Neural cell (in vitro differentiated cells): ENCODE results near the gene TFEB. TPM values are rescaled to one million over a fixed set of nuclear protein-coding genes. Genes with fewer than 3 reads are reported as not detected.

Source experiments
- H2AFZ ChIP-seq: fragments of 200-600, 300-800 bp; sonication (generic), shearing (Covaris generic); 2 replicates; pipeline ENCODE4 v1.6.0; 2014; ENCODE audit warnings: low read depth, mild to moderate bottlenecking, antibody characterized with exemption, low read length, moderate library complexity
- H3F3A ChIP-seq: fragments of 200-600 bp; shearing (Covaris generic); 2 replicates; pipeline ENCODE4 v1.6.1; 2016; ENCODE audit warnings: mild to moderate bottlenecking, moderate library complexity, mixed read lengths, antibody characterized with exemption, low read length; ENCODE audit not compliant: insufficient read depth, poor library complexity, severe bottlenecking
- H3K27ac ChIP-seq: fragments of 200-600, 300-800 bp; sonication (generic), shearing (Covaris generic); 2 replicates; pipeline ENCODE4 v1.5.1; 2014; ENCODE audit warnings: mild to moderate bottlenecking, low read length, moderate library complexity
- H3K27me3 ChIP-seq: fragments of 300-800, 200-600 bp; sonication (generic), shearing (Covaris generic); 2 replicates; pipeline ENCODE4 v1.6.0; 2014; ENCODE audit warnings: mild to moderate bottlenecking, low read depth, low read length, moderate library complexity; ENCODE audit not compliant: insufficient read depth
- H3K36me3 ChIP-seq: fragments of 300-800, 200-600 bp; sonication (generic), shearing (Covaris generic); 2 replicates; pipeline ENCODE4 v1.5.1; 2014; ENCODE audit warnings: mild to moderate bottlenecking, antibody characterized with exemption, low read length, moderate library complexity; ENCODE audit not compliant: insufficient read depth
- H3K4me2 ChIP-seq: fragments of 300-800, 200-600 bp; sonication (generic), shearing (Covaris generic); 2 replicates; pipeline ENCODE4 v1.6.0; 2014; ENCODE audit warnings: mild to moderate bottlenecking, low read length
- H3K4me3 ChIP-seq: fragments of 300-800, 200-600 bp; sonication (generic), shearing (Covaris generic); 2 replicates; pipeline ENCODE4 v1.5.1; 2014; ENCODE audit warnings: mild to moderate bottlenecking, low read length, moderate library complexity
- H3K79me2 ChIP-seq: fragments of 200-600 bp; shearing (Covaris generic); replicated peaks from 2 replicates; pipeline ENCODE4 v1.6.0; 2014; ENCODE audit warnings: mild to moderate bottlenecking, low read length, moderate library complexity; ENCODE audit not compliant: insufficient read depth
- H3K9ac ChIP-seq: fragments of 300-800, 200-600 bp; sonication (generic), shearing (Covaris generic); 2 replicates; pipeline ENCODE4 v1.6.1; 2016; ENCODE audit warnings: mild to moderate bottlenecking, low read length, mixed read lengths
- H3K9me2 ChIP-seq: fragments of 200-600 bp; shearing (Covaris generic); 2 replicates; pipeline ENCODE4 v1.6.1; 2016; ENCODE audit warnings: mild to moderate bottlenecking, low read length, mixed read lengths; ENCODE audit not compliant: insufficient read depth
- H3K9me3 ChIP-seq: fragments of 200-600, 300-800 bp; sonication (generic), shearing (Covaris generic); 2 replicates; pipeline ENCODE4 v1.6.1; 2016; ENCODE audit warnings: mild to moderate bottlenecking, mixed run types, low read length, moderate library complexity, mixed read lengths
- H4K20me1 ChIP-seq: fragments of 200-600 bp; shearing (Covaris generic); 2 replicates; pipeline ENCODE4 v1.6.1; 2016; ENCODE audit warnings: mild to moderate bottlenecking, mixed run types; ENCODE audit not compliant: insufficient read depth
- EP300 ChIP-seq: fragments of 450-650 bp; conservative IDR thresholded peaks from 2 replicates; pipeline ENCODE4 v1.6.1; 2014; ENCODE audit warnings: antibody characterized with exemption, mild to moderate bottlenecking, moderate library complexity; ENCODE audit not compliant: poor library complexity, severe bottlenecking
- EZH2 ChIP-seq: fragments of 200-600, 300-800 bp; shearing (Covaris generic), sonication (generic); IDR thresholded peaks from 2 replicates; pipeline ENCODE4 v1.6.1; 2014; ENCODE audit warnings: antibody characterized with exemption, low read length, borderline replicate concordance, mild to moderate bottlenecking; ENCODE audit not compliant: insufficient read depth, poor library complexity, severe bottlenecking
- MXI1 ChIP-seq: fragments of 450-650 bp; conservative IDR thresholded peaks from 2 replicates; pipeline ENCODE4 v1.6.1; 2014; ENCODE audit warnings: antibody characterized with exemption, mild to moderate bottlenecking; ENCODE audit not compliant: poor library complexity, severe bottlenecking
- POLR2AphosphoS5 ChIP-seq: IDR thresholded peaks from 2 replicates; pipeline ENCODE4 v1.6.1; 2012
- RAD21 ChIP-seq: fragments of 450-650 bp; conservative IDR thresholded peaks from 2 replicates; pipeline ENCODE4 v1.6.1; 2014; ENCODE audit warnings: antibody characterized with exemption, mild to moderate bottlenecking, moderate library complexity
- SMC3 ChIP-seq: fragments of 450-650 bp; conservative IDR thresholded peaks from 2 replicates; pipeline ENCODE4 v1.6.1; 2014; ENCODE audit warnings: antibody characterized with exemption, mild to moderate bottlenecking, moderate library complexity; ENCODE audit not compliant: poor library complexity
- TAF1 ChIP-seq: IDR thresholded peaks from 2 replicates; pipeline ENCODE4 v1.6.1; 2012; ENCODE audit warnings: low read depth
- polyA plus RNA-seq: library from polyadenylated mRNA; depleted of rRNA; stranded (reverse); fragments of >200 nt; gene quantifications from 2 replicates; pipeline ENCODE4 v1.2.3, GENCODE V29; 2014
- TF ChIP-seq, protein P1 (sequence below): IDR thresholded peaks from 2 replicates; pipeline ENCODE4 v1.6.1; 2012; ENCODE audit warnings: borderline replicate concordance
- TF ChIP-seq, protein P2 (sequence below): fragments of 450-650 bp; IDR thresholded peaks from 2 replicates; pipeline ENCODE4 v1.5.1; 2014; ENCODE audit warnings: antibody characterized with exemption, mild to moderate bottlenecking, moderate library complexity; ENCODE audit not compliant: poor library complexity, severe bottlenecking

Gene TFEB
- polyA plus RNA-seq, 1 donor from 2014 or later, result 0.24 TPM

GRCh38 chr6:41713650-41714291 lies 21.6 kb downstream of the TFEB start:
- H2AFZ ChIP-seq, result no peak overlapping the region
- H3K9ac ChIP-seq, result no peak overlapping the region
- no peak overlapping the region for H3K27ac ChIP-seq

GRCh38 chr6:41713159-41713649 lies 22.2 kb downstream of the TFEB start:
- Histone ChIP-seq H3K9me2 (no peaks in the 10 kb centered on the region), H3K9ac (no peak overlapping the region), H4K20me1 (no peaks in the 10 kb centered on the region), H3K36me3 (no peaks in the 10 kb centered on the region), H3K27ac (no peak overlapping the region), H3K4me3 (no peak overlapping the region), H3F3A (no peaks in the 10 kb centered on the region), H3K27me3 (no peaks in the 10 kb centered on the region), H2AFZ (no peak overlapping the region), H3K79me2 (no peaks in the 10 kb centered on the region), H3K9me3 (no peaks in the 10 kb centered on the region), H3K4me2 (no peak overlapping the region)
- TF ChIP-seq EP300 (no peak), RAD21 (no peak), EZH2 (no peak), MXI1 (no peak), SMC3 (no peak), POLR2AphosphoS5 (no peak), TAF1 (no peak)
- TF ChIP-seq, protein P1, sequence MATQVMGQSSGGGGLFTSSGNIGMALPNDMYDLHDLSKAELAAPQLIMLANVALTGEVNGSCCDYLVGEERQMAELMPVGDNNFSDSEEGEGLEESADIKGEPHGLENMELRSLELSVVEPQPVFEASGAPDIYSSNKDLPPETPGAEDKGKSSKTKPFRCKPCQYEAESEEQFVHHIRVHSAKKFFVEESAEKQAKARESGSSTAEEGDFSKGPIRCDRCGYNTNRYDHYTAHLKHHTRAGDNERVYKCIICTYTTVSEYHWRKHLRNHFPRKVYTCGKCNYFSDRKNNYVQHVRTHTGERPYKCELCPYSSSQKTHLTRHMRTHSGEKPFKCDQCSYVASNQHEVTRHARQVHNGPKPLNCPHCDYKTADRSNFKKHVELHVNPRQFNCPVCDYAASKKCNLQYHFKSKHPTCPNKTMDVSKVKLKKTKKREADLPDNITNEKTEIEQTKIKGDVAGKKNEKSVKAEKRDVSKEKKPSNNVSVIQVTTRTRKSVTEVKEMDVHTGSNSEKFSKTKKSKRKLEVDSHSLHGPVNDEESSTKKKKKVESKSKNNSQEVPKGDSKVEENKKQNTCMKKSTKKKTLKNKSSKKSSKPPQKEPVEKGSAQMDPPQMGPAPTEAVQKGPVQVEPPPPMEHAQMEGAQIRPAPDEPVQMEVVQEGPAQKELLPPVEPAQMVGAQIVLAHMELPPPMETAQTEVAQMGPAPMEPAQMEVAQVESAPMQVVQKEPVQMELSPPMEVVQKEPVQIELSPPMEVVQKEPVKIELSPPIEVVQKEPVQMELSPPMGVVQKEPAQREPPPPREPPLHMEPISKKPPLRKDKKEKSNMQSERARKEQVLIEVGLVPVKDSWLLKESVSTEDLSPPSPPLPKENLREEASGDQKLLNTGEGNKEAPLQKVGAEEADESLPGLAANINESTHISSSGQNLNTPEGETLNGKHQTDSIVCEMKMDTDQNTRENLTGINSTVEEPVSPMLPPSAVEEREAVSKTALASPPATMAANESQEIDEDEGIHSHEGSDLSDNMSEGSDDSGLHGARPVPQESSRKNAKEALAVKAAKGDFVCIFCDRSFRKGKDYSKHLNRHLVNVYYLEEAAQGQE, result no peak
- TF ChIP-seq, protein P2, sequence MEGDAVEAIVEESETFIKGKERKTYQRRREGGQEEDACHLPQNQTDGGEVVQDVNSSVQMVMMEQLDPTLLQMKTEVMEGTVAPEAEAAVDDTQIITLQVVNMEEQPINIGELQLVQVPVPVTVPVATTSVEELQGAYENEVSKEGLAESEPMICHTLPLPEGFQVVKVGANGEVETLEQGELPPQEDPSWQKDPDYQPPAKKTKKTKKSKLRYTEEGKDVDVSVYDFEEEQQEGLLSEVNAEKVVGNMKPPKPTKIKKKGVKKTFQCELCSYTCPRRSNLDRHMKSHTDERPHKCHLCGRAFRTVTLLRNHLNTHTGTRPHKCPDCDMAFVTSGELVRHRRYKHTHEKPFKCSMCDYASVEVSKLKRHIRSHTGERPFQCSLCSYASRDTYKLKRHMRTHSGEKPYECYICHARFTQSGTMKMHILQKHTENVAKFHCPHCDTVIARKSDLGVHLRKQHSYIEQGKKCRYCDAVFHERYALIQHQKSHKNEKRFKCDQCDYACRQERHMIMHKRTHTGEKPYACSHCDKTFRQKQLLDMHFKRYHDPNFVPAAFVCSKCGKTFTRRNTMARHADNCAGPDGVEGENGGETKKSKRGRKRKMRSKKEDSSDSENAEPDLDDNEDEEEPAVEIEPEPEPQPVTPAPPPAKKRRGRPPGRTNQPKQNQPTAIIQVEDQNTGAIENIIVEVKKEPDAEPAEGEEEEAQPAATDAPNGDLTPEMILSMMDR, result no peak

More at GRCh38 chr6:41713650-41714291, 21.6 kb downstream of the TFEB start:
- Histone ChIP-seq H3K9me3 (no peaks in the 10 kb centered on the region), H3F3A (no peaks in the 10 kb centered on the region), H3K27me3 (no peaks in the 10 kb centered on the region), H3K4me2 (no peak overlapping the region), H3K9me2 (no peaks in the 10 kb centered on the region), H3K79me2 (no peaks in the 10 kb centered on the region), H3K36me3 (no peaks in the 10 kb centered on the region), H3K4me3 (no peak overlapping the region), H4K20me1 (no peaks in the 10 kb centered on the region)
- TF ChIP-seq, protein P1, result no peak
- TF ChIP-seq, protein P2, result no peak
- TF ChIP-seq TAF1 (no peak), RAD21 (no peak), EP300 (no peak), SMC3 (no peak), EZH2 (no peak), POLR2AphosphoS5 (no peak), MXI1 (no peak)
